B cell (primary cell): Measurements from ENCODE around the gene GALNT18. TPM values are rescaled to one million over a fixed set of nuclear protein-coding genes. Genes with fewer than 3 reads are reported as not detected.

Experiments used
- ATAC-seq: fragments of 200-7000 bp; cut with Tn5 transposase; one replicate; pipeline ENCODE4 v1.10.0; 2021; ENCODE audit warnings: low read depth, mild to moderate bottlenecking, moderate number of reproducible peaks, moderate library complexity
- CTCF ChIA-PET: fragments of 350-600 bp; sonication (Branson Sonifier 250); formaldehyde crosslinking; loops from one replicate; lab custom pipeline; 2021; ENCODE audit warnings: antibody characterized with exemption, inconsistent platforms; lab: Charles Lee
- POLR2A ChIA-PET: fragments of 350-600 bp; sonication (Branson Sonifier 250); formaldehyde crosslinking; loops from one replicate; lab custom pipeline; 2021; ENCODE audit warnings: antibody characterized with exemption; lab: Charles Lee
- DNase-seq: peaks from one replicate; pipeline ENCODE4 v3.0.0; 2013
- H2AFZ ChIP-seq: 2 replicates; pipeline ENCODE4 v1.6.1; 2012; ENCODE audit warnings: mild to moderate bottlenecking, low read depth, low read length; ENCODE audit not compliant: insufficient read depth, poor library complexity, severe bottlenecking
- H3K27ac ChIP-seq, 2 donors: 1 replicate in 1 of 2; 2 replicates in 1 of 2; pipeline ENCODE4 v1.5.1; 2012 to 2013; ENCODE audit warnings: low read length in 2 of 2, mild to moderate bottlenecking in 2 of 2, moderate library complexity in 1 of 2
- H3K27me3 ChIP-seq, 4 experiments: fragments of 200-600 bp in 1 of 4; sonication (generic) in 1 of 4; replicated peaks in 1 of 4; 1 replicate in 2 of 4; 2 replicates in 2 of 4; pipeline versions ENCODE4 v1.6.1 to v1.7.0; 2013 to 2016; ENCODE audit warnings: low read length in 3 of 4, mild to moderate bottlenecking in 2 of 4, mixed read lengths in 1 of 4, moderate library complexity in 1 of 4; ENCODE audit not compliant: insufficient read depth in 4 of 4, control insufficient read depth in 3 of 4; ENCODE audit errors: control extremely low read depth in 1 of 4
- H3K36me3 ChIP-seq, 2 experiments: replicated peaks in 1 of 2; 1 replicate in 1 of 2; 2 replicates in 1 of 2; pipeline versions ENCODE4 v1.6.1 to v1.7.1; 2013; ENCODE audit warnings: low read length in 1 of 2; ENCODE audit not compliant: insufficient read depth in 2 of 2, control insufficient read depth in 1 of 2; ENCODE audit errors: control extremely low read depth in 1 of 2, extremely low read depth in 1 of 2
- H3K4me1 ChIP-seq, 2 donors: fragments of 200-600 bp in 1 of 2; sonication (generic) in 1 of 2; 1 replicate in 1 of 2; 2 replicates in 1 of 2; pipeline versions ENCODE4 v1.5.1 to v1.6.1; 2013 to 2017; ENCODE audit warnings: low read length in 2 of 2; ENCODE audit not compliant: control insufficient read depth in 2 of 2, insufficient read depth in 2 of 2
- H3K4me2 ChIP-seq: replicated peaks from 2 replicates; pipeline ENCODE3; 2012; ENCODE audit warnings: mild to moderate bottlenecking, low read depth, low read length; ENCODE audit not compliant: poor library complexity, severe bottlenecking
- H3K4me3 ChIP-seq, 5 experiments: fragments of 200-600 bp in 1 of 5; sonication (generic) in 1 of 5; 1 replicate in 3 of 5; 2 replicates in 2 of 5; pipeline versions ENCODE4 v1.5.1 to v1.7.0; 2011 to 2016; ENCODE audit warnings: low read length in 4 of 5, mild to moderate bottlenecking in 4 of 5, low read depth in 2 of 5, control low read depth in 1 of 5, moderate library complexity in 1 of 5; ENCODE audit not compliant: insufficient read depth in 1 of 5; ENCODE audit errors: control extremely low read depth in 1 of 5, extremely low read depth in 1 of 5
- H3K79me2 ChIP-seq: fragments of 200-600 bp; sonication (generic); one replicate; pipeline ENCODE4 v1.6.0; 2016; ENCODE audit warnings: low read length; ENCODE audit not compliant: control insufficient read depth, insufficient read depth
- H3K9ac ChIP-seq: fragments of 200-600 bp; sonication (generic); 2 replicates; pipeline ENCODE4 v1.6.1; 2017; ENCODE audit warnings: mild to moderate bottlenecking, low read length, moderate library complexity
- H3K9me3 ChIP-seq, 3 donors: one replicate each; pipeline versions ENCODE4 v1.6.1 to v1.7.1; 2013; ENCODE audit warnings: low read length in 2 of 3; ENCODE audit not compliant: control insufficient read depth in 2 of 3, insufficient read depth in 1 of 3; ENCODE audit errors: control extremely low read depth in 1 of 3
- H4K20me1 ChIP-seq: 2 replicates; pipeline ENCODE4 v1.6.0; 2012; ENCODE audit warnings: mild to moderate bottlenecking, low read length; ENCODE audit not compliant: insufficient read depth, control insufficient read depth, poor library complexity, severe bottlenecking
- H3K27ac Mint-ChIP-seq: one replicate; pipeline ENCODE4 v1.8.0; 2021; ENCODE audit warnings: mixed read lengths
- H3K27me3 Mint-ChIP-seq: one replicate; pipeline ENCODE4 v1.8.0; 2021; ENCODE audit warnings: mixed read lengths
- H3K4me1 Mint-ChIP-seq: one replicate; pipeline ENCODE4 v1.8.0; 2021; ENCODE audit warnings: mixed read lengths
- H3K4me3 Mint-ChIP-seq: one replicate; pipeline ENCODE4 v1.8.0; 2021; ENCODE audit warnings: mixed read lengths
- H3K9me3 Mint-ChIP-seq: one replicate; pipeline ENCODE4 v1.8.0; 2022; ENCODE audit warnings: mixed read lengths; ENCODE audit not compliant: insufficient read depth
- EZH2 ChIP-seq: IDR thresholded peaks from 2 replicates; pipeline ENCODE4 v1.6.1; 2012; ENCODE audit warnings: borderline replicate concordance, low read depth, mild to moderate bottlenecking, moderate library complexity, low read length; ENCODE audit not compliant: insufficient read depth, poor library complexity, severe bottlenecking
- WGBS: methylation state at CpG from one replicate; pipeline ENCODE4 v1.1.5; 2013; ENCODE audit warnings: missing lambda C conversion rate; ENCODE audit not compliant: insufficient coverage; 5-methylcytosine and 5-hydroxymethylcytosine counted together
- intact Hi-C: fragments of 100-400 bp; cut with micrococcal nuclease; formaldehyde crosslinking; loops from one replicate; pipeline ENCODE4 v1.10.0; 2022
- polyA plus RNA-seq: library from polyadenylated mRNA; depleted of rRNA; stranded (reverse); fragments of >200 nt; gene quantifications from 2 replicates; pipeline ENCODE4 v1.2.3, GENCODE V29; 2012
- total RNA-seq, 2 donors: library from RNA; stranded (reverse); fragments of 120-200 nt in 1 of 2; gene quantifications; 1 replicate in 1 of 2; 2 replicates in 1 of 2; pipeline versions ENCODE4 v1.2.3 to v1.2.4, GENCODE V29; 2013 to 2022
- TF ChIP-seq, protein P1 (sequence below): fragments of 200-600 bp; IDR thresholded peaks from one replicate; pipeline ENCODE4 v1.8.0; 2022; ENCODE audit warnings: antibody characterized with exemption, mild to moderate bottlenecking

Gene GALNT18
- total and polyA plus RNA-seq, 2 donors (not counting 1 experiment from before 2014, with no cell fraction given) = not detected

DNA sequence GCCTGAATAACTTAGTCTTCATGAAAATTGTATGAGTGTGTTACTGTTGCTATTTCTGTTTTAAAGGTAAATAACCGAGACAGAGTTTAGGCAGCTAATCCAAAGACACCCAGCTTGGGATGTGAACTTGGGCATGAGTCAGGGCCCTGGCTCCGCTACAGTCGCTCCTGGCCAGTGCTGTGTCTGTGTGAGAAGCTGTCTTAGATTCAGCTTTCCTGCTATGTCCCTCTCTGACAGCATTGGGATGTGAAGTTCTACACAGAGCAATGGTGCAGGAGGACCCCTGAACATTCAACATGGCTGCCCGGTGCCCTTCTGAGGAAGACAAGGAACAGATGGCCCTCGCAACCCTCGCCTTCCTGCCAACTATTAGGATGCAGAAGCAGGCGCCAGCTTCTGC, 49.4 kb downstream of the GALNT18 start:
- WGBS = 94% methylated on average over 7 of the region's 7 CpGs
- Histone ChIP-seq H3K27me3 (peaks cover 0 to 11% (median 3%) of the 10 kb centered on the region in 4 experiments), H3K36me3 (no peaks in the 10 kb centered on the region), H3K9me3 (no peaks in the 10 kb centered on the region), H3K27ac (no peak overlapping the region), H3K4me1 (no peaks in the 10 kb centered on the region), H4K20me1 (no peaks in the 10 kb centered on the region), H3K9ac (no peak overlapping the region), H3K79me2 (no peaks in the 10 kb centered on the region), H2AFZ (no peak overlapping the region), H3K4me3 (no peak overlapping the region), H3K4me2 (no peak overlapping the region)
- no peaks in the 10 kb centered on the region for H3K4me1 Mint-ChIP-seq
- no peaks in the 10 kb centered on the region for H3K27me3 Mint-ChIP-seq
- CTCF ChIA-PET = no interaction called here
- TF ChIP-seq, protein P1, sequence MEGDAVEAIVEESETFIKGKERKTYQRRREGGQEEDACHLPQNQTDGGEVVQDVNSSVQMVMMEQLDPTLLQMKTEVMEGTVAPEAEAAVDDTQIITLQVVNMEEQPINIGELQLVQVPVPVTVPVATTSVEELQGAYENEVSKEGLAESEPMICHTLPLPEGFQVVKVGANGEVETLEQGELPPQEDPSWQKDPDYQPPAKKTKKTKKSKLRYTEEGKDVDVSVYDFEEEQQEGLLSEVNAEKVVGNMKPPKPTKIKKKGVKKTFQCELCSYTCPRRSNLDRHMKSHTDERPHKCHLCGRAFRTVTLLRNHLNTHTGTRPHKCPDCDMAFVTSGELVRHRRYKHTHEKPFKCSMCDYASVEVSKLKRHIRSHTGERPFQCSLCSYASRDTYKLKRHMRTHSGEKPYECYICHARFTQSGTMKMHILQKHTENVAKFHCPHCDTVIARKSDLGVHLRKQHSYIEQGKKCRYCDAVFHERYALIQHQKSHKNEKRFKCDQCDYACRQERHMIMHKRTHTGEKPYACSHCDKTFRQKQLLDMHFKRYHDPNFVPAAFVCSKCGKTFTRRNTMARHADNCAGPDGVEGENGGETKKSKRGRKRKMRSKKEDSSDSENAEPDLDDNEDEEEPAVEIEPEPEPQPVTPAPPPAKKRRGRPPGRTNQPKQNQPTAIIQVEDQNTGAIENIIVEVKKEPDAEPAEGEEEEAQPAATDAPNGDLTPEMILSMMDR = no peak
- no peak for TF ChIP-seq EZH2
- no peak for ATAC-seq
- no peak overlapping the region for H3K4me3 Mint-ChIP-seq
- DNase-seq = no peak
- intact Hi-C loops = no loop called here
- H3K27ac Mint-ChIP-seq = no peak overlapping the region
- H3K9me3 Mint-ChIP-seq = no peaks in the 10 kb centered on the region
- POLR2A ChIA-PET = no interaction called here

DNA sequence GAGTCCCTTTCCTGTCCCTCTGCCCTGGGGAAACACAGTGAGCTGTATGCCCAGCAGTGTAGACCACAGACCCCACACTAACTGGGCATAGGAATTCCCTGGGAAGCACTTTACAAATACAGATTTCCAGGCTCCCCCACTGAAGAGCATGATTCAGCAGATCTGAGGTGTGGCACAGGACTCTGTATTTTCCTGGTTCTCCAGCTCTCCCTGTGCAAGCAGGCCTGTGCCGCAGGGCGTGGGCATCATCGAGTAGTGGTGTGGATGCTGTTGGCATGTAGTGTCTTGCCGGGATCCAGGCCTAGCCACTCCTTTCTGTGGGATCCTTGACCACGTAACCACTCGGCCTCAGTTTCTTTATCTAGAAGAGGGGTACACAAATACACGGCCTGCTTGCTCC, 49.9 kb downstream of the GALNT18 start:
- ChIA-PET CTCF (no interaction called here), POLR2A (no interaction called here)
- Mint-ChIP-seq H3K9me3 (no peaks in the 10 kb centered on the region), H3K4me1 (no peaks in the 10 kb centered on the region), H3K27ac (no peak overlapping the region), H3K4me3 (no peak overlapping the region), H3K27me3 (no peaks in the 10 kb centered on the region)
- no peak overlapping the region for H3K4me2 ChIP-seq
- H3K36me3 ChIP-seq = no peaks in the 10 kb centered on the region
- no peak for TF ChIP-seq EZH2
- H3K9me3 ChIP-seq = no peaks in the 10 kb centered on the region
- H3K4me3 ChIP-seq = no peak overlapping the region
- WGBS = 95% methylated on average over 4 of the region's 7 CpGs
- peaks cover 0 to 11% (median 3%) of the 10 kb centered on the region in 4 experiments for H3K27me3 ChIP-seq
- H4K20me1 ChIP-seq = no peaks in the 10 kb centered on the region
- no peak overlapping the region for H3K9ac ChIP-seq
- no peak for ATAC-seq
- no peak for DNase-seq
- H3K4me1 ChIP-seq = no peaks in the 10 kb centered on the region
- no peak overlapping the region for H3K27ac ChIP-seq
- no peak overlapping the region for H2AFZ ChIP-seq
- intact Hi-C loops = no loop called here
- no peaks in the 10 kb centered on the region for H3K79me2 ChIP-seq
